ENCODE data around the gene CARS1.

Gene CARS1

GRCh38 chr11:3057069-3057963, at the start of gene CARS1:
Gene CARS1, minus strand, starts transcription at chr11:3057423. Its CDS starts 56 bp downstream, at chr11:3057367.
- peak; percentile 54 for DNase-seq (ENCODE audit: low read depth)

- no peak for DNase-seq (ENCODE audit: low read depth)
Observed at GRCh38 chr11:3105791-3106735, 48.8 kb upstream of the CARS1 start.

GRCh38 chr11:3104961-3105790, 48.0 kb upstream of the CARS1 start:
- DNase-seq (ENCODE audit: low read depth): no peak

- no peak for DNase-seq (ENCODE audit: low read depth)
Observed at GRCh38 chr11:3104051-3104714, 47.0 kb upstream of the CARS1 start.

- DNase-seq (ENCODE audit: low read depth): no peak
Observed at GRCh38 chr11:3103076-3103475, 45.9 kb upstream of the CARS1 start.

GRCh38 chr11:3102641-3102921, 45.4 kb upstream of the CARS1 start:
- no peak for DNase-seq (ENCODE audit: low read depth)

GRCh38 chr11:3101921-3102640, 44.9 kb upstream of the CARS1 start:
- DNase-seq (ENCODE audit: low read depth): no peak

GRCh38 chr11:3099178-3099577, 42.0 kb upstream of the CARS1 start:
- no peak for DNase-seq (ENCODE audit: low read depth)

- no peak for DNase-seq (ENCODE audit: low read depth)
Observed at GRCh38 chr11:3096909-3097530, 39.8 kb upstream of the CARS1 start.

- DNase-seq (ENCODE audit: low read depth): peak; percentile 44
Observed at GRCh38 chr11:3095712-3096361, 38.6 kb upstream of the CARS1 start.

- no peak for DNase-seq (ENCODE audit: low read depth)
Observed at GRCh38 chr11:3094223-3094824, 37.1 kb upstream of the CARS1 start.

GRCh38 chr11:3093281-3094191, 36.3 kb upstream of the CARS1 start:
- DNase-seq (ENCODE audit: low read depth): no peak

- DNase-seq (ENCODE audit: low read depth): no peak
Observed at GRCh38 chr11:3092603-3093141, 35.4 kb upstream of the CARS1 start.

- DNase-seq (ENCODE audit: low read depth): no peak
Observed at GRCh38 chr11:3091846-3092602, 34.8 kb upstream of the CARS1 start.

GRCh38 chr11:3091081-3091845, 34.0 kb upstream of the CARS1 start:
- DNase-seq (ENCODE audit: low read depth): no peak

GRCh38 chr11:3090096-3090901, 33.1 kb upstream of the CARS1 start:
- no peak for DNase-seq (ENCODE audit: low read depth)

All from non-pigmented ciliary epithelial cell (primary cell).